ENCODE measurements around the gene ASAP2.

GRCh38 chr2:9423922-9424272 lies 217.3 kb downstream of the ASAP2 start:
- TF ChIP-seq CTCF (IDR thresholded peaks at IDR 0.05; ENCODE audit: low read length) (no peak), EZH2 (IDR thresholded peaks at IDR 0.05; ENCODE audit: borderline replicate concordance, low read length) (no peak)
